Neural cell (in vitro differentiated cells): ENCODE results near the gene RIN3.

ENCODE experiments used
- EP300 ChIP-seq: fragments of 450-650 bp; conservative IDR thresholded peaks from 2 replicates; pipeline ENCODE4 v1.6.1; 2014; ENCODE audit warnings: antibody characterized with exemption, mild to moderate bottlenecking, moderate library complexity; ENCODE audit not compliant: poor library complexity, severe bottlenecking
- EZH2 ChIP-seq: fragments of 200-600, 300-800 bp; shearing (Covaris generic), sonication (generic); IDR thresholded peaks from 2 replicates; pipeline ENCODE4 v1.6.1; 2014; ENCODE audit warnings: antibody characterized with exemption, low read length, borderline replicate concordance, mild to moderate bottlenecking; ENCODE audit not compliant: insufficient read depth, poor library complexity, severe bottlenecking
- MXI1 ChIP-seq: fragments of 450-650 bp; conservative IDR thresholded peaks from 2 replicates; pipeline ENCODE4 v1.6.1; 2014; ENCODE audit warnings: antibody characterized with exemption, mild to moderate bottlenecking; ENCODE audit not compliant: poor library complexity, severe bottlenecking
- POLR2AphosphoS5 ChIP-seq: IDR thresholded peaks from 2 replicates; pipeline ENCODE4 v1.6.1; 2012
- REST ChIP-seq: IDR thresholded peaks from 2 replicates; pipeline ENCODE4 v1.6.1; 2012; ENCODE audit warnings: borderline replicate concordance
- TF ChIP-seq, protein P1 (sequence below): fragments of 450-650 bp; IDR thresholded peaks from 2 replicates; pipeline ENCODE4 v1.5.1; 2014; ENCODE audit warnings: antibody characterized with exemption, mild to moderate bottlenecking, moderate library complexity; ENCODE audit not compliant: poor library complexity, severe bottlenecking

DNA sequence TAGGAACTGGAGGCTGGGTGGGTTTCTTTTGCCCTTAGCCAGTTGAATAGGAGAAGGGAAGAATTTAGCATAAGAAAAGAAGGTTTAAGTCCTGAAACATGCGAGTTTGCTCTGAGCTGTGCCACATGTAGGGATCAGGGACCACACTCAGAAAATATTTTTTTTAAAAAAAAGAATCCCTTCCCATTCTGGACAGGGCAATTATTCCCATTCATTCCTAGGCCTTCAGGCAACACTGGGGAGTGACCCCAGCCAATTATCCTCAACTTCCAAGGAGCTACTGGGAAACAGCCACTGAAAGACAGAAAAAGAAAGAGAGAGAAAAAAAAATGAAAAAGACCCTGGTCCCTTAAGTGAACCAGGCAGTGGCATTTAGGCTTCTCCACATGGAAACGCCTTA is 115.1 kb downstream of the RIN3 start:
- TF ChIP-seq, protein P1, sequence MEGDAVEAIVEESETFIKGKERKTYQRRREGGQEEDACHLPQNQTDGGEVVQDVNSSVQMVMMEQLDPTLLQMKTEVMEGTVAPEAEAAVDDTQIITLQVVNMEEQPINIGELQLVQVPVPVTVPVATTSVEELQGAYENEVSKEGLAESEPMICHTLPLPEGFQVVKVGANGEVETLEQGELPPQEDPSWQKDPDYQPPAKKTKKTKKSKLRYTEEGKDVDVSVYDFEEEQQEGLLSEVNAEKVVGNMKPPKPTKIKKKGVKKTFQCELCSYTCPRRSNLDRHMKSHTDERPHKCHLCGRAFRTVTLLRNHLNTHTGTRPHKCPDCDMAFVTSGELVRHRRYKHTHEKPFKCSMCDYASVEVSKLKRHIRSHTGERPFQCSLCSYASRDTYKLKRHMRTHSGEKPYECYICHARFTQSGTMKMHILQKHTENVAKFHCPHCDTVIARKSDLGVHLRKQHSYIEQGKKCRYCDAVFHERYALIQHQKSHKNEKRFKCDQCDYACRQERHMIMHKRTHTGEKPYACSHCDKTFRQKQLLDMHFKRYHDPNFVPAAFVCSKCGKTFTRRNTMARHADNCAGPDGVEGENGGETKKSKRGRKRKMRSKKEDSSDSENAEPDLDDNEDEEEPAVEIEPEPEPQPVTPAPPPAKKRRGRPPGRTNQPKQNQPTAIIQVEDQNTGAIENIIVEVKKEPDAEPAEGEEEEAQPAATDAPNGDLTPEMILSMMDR, result no peak
- no peak for TF ChIP-seq MXI1
- TF ChIP-seq EZH2, result no peak
- no peak for TF ChIP-seq POLR2AphosphoS5
- no peak for TF ChIP-seq EP300
- TF ChIP-seq REST, result no peak
